B cell (primary cell): ENCODE results near the gene ZCCHC24. TPM values are rescaled to one million over a fixed set of nuclear protein-coding genes. Genes with fewer than 3 reads are reported as not detected.

Source experiments
- ATAC-seq: fragments of 200-7000 bp; cut with Tn5 transposase; one replicate; pipeline ENCODE4 v1.10.0; 2021; ENCODE audit warnings: low read depth, mild to moderate bottlenecking, moderate number of reproducible peaks, moderate library complexity
- CTCF ChIA-PET: fragments of 350-600 bp; sonication (Branson Sonifier 250); formaldehyde crosslinking; loops from one replicate; lab custom pipeline; 2021; ENCODE audit warnings: antibody characterized with exemption, inconsistent platforms; lab: Charles Lee
- POLR2A ChIA-PET: fragments of 350-600 bp; sonication (Branson Sonifier 250); formaldehyde crosslinking; loops from one replicate; lab custom pipeline; 2021; ENCODE audit warnings: antibody characterized with exemption; lab: Charles Lee
- DNase-seq: peaks from one replicate; pipeline ENCODE4 v3.0.0; 2013
- H2AFZ ChIP-seq: 2 replicates; pipeline ENCODE4 v1.6.1; 2012; ENCODE audit warnings: mild to moderate bottlenecking, low read depth, low read length; ENCODE audit not compliant: insufficient read depth, poor library complexity, severe bottlenecking
- H3K27ac ChIP-seq, 2 donors: 1 replicate in 1 of 2; 2 replicates in 1 of 2; pipeline ENCODE4 v1.5.1; 2012 to 2013; ENCODE audit warnings: low read length in 2 of 2, mild to moderate bottlenecking in 2 of 2, moderate library complexity in 1 of 2
- H3K27me3 ChIP-seq, 4 experiments: fragments of 200-600 bp in 1 of 4; sonication (generic) in 1 of 4; replicated peaks in 1 of 4; 1 replicate in 2 of 4; 2 replicates in 2 of 4; pipeline versions ENCODE4 v1.6.1 to v1.7.0; 2013 to 2016; ENCODE audit warnings: low read length in 3 of 4, mild to moderate bottlenecking in 2 of 4, mixed read lengths in 1 of 4, moderate library complexity in 1 of 4; ENCODE audit not compliant: insufficient read depth in 4 of 4, control insufficient read depth in 3 of 4; ENCODE audit errors: control extremely low read depth in 1 of 4
- H3K36me3 ChIP-seq, 2 experiments: replicated peaks in 1 of 2; 1 replicate in 1 of 2; 2 replicates in 1 of 2; pipeline versions ENCODE4 v1.6.1 to v1.7.1; 2013; ENCODE audit warnings: low read length in 1 of 2; ENCODE audit not compliant: insufficient read depth in 2 of 2, control insufficient read depth in 1 of 2; ENCODE audit errors: control extremely low read depth in 1 of 2, extremely low read depth in 1 of 2
- H3K4me1 ChIP-seq, 2 donors: fragments of 200-600 bp in 1 of 2; sonication (generic) in 1 of 2; 1 replicate in 1 of 2; 2 replicates in 1 of 2; pipeline versions ENCODE4 v1.5.1 to v1.6.1; 2013 to 2017; ENCODE audit warnings: low read length in 2 of 2; ENCODE audit not compliant: control insufficient read depth in 2 of 2, insufficient read depth in 2 of 2
- H3K4me2 ChIP-seq: replicated peaks from 2 replicates; pipeline ENCODE3; 2012; ENCODE audit warnings: mild to moderate bottlenecking, low read depth, low read length; ENCODE audit not compliant: poor library complexity, severe bottlenecking
- H3K4me3 ChIP-seq, 5 experiments: fragments of 200-600 bp in 1 of 5; sonication (generic) in 1 of 5; 1 replicate in 3 of 5; 2 replicates in 2 of 5; pipeline versions ENCODE4 v1.5.1 to v1.7.0; 2011 to 2016; ENCODE audit warnings: low read length in 4 of 5, mild to moderate bottlenecking in 4 of 5, low read depth in 2 of 5, control low read depth in 1 of 5, moderate library complexity in 1 of 5; ENCODE audit not compliant: insufficient read depth in 1 of 5; ENCODE audit errors: control extremely low read depth in 1 of 5, extremely low read depth in 1 of 5
- H3K79me2 ChIP-seq: fragments of 200-600 bp; sonication (generic); one replicate; pipeline ENCODE4 v1.6.0; 2016; ENCODE audit warnings: low read length; ENCODE audit not compliant: control insufficient read depth, insufficient read depth
- H3K9ac ChIP-seq: fragments of 200-600 bp; sonication (generic); 2 replicates; pipeline ENCODE4 v1.6.1; 2017; ENCODE audit warnings: mild to moderate bottlenecking, low read length, moderate library complexity
- H3K9me3 ChIP-seq, 3 donors: one replicate each; pipeline versions ENCODE4 v1.6.1 to v1.7.1; 2013; ENCODE audit warnings: low read length in 2 of 3; ENCODE audit not compliant: control insufficient read depth in 2 of 3, insufficient read depth in 1 of 3; ENCODE audit errors: control extremely low read depth in 1 of 3
- H4K20me1 ChIP-seq: 2 replicates; pipeline ENCODE4 v1.6.0; 2012; ENCODE audit warnings: mild to moderate bottlenecking, low read length; ENCODE audit not compliant: insufficient read depth, control insufficient read depth, poor library complexity, severe bottlenecking
- H3K27ac Mint-ChIP-seq: one replicate; pipeline ENCODE4 v1.8.0; 2021; ENCODE audit warnings: mixed read lengths
- H3K27me3 Mint-ChIP-seq: one replicate; pipeline ENCODE4 v1.8.0; 2021; ENCODE audit warnings: mixed read lengths
- H3K4me1 Mint-ChIP-seq: one replicate; pipeline ENCODE4 v1.8.0; 2021; ENCODE audit warnings: mixed read lengths
- H3K4me3 Mint-ChIP-seq: one replicate; pipeline ENCODE4 v1.8.0; 2021; ENCODE audit warnings: mixed read lengths
- H3K9me3 Mint-ChIP-seq: one replicate; pipeline ENCODE4 v1.8.0; 2022; ENCODE audit warnings: mixed read lengths; ENCODE audit not compliant: insufficient read depth
- EZH2 ChIP-seq: IDR thresholded peaks from 2 replicates; pipeline ENCODE4 v1.6.1; 2012; ENCODE audit warnings: borderline replicate concordance, low read depth, mild to moderate bottlenecking, moderate library complexity, low read length; ENCODE audit not compliant: insufficient read depth, poor library complexity, severe bottlenecking
- WGBS: methylation state at CpG from one replicate; pipeline ENCODE4 v1.1.5; 2013; ENCODE audit warnings: missing lambda C conversion rate; ENCODE audit not compliant: insufficient coverage; 5-methylcytosine and 5-hydroxymethylcytosine counted together
- intact Hi-C: fragments of 100-400 bp; cut with micrococcal nuclease; formaldehyde crosslinking; loops from one replicate; pipeline ENCODE4 v1.10.0; 2022
- polyA plus RNA-seq: library from polyadenylated mRNA; depleted of rRNA; stranded (reverse); fragments of >200 nt; gene quantifications from 2 replicates; pipeline ENCODE4 v1.2.3, GENCODE V29; 2012
- total RNA-seq, 2 donors: library from RNA; stranded (reverse); fragments of 120-200 nt in 1 of 2; gene quantifications; 1 replicate in 1 of 2; 2 replicates in 1 of 2; pipeline versions ENCODE4 v1.2.3 to v1.2.4, GENCODE V29; 2013 to 2022
- TF ChIP-seq, protein P1 (sequence below): fragments of 200-600 bp; IDR thresholded peaks from one replicate; pipeline ENCODE4 v1.8.0; 2022; ENCODE audit warnings: antibody characterized with exemption, mild to moderate bottlenecking

ZCCHC24 gene
- total and polyA plus RNA-seq, 2 donors (not counting 1 experiment from before 2014, with no cell fraction given): 0.34 to 2.3 TPM

DNA sequence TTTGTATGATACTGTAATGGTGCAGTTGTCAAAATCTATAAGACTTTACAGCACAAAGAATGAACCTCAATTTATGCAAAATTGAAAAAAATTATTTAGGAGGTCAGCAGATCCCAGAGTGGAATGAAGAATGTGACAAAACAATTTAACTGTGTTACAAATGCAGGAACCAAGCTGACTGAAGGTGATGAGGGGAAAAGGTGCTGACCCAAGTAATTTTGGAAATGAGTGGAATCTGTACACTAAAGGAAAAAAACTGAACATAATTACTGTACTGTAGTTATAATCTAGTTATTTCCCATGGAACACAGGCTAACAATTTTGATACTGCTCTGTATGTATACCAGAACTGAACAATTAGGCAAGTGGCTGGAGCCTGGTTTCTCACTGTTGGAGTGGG is 31.2 kb upstream of the ZCCHC24 start:
- no peak overlapping the region for H3K27ac Mint-ChIP-seq
- H3K27me3 Mint-ChIP-seq: peaks cover 45% of the 10 kb centered on the region
- ChIA-PET POLR2A (no interaction called here), CTCF (interaction anchor here (0.7 to 1.7 kb wide), 5 partner anchors 9 to 1174 kb away, joined by 3 to 5 read pairs (median 3); no protein-coding TSS in a partner anchor)
- no peak overlapping the region for H3K4me3 Mint-ChIP-seq
- H3K9ac ChIP-seq: no peak overlapping the region
- H3K36me3 ChIP-seq: no peaks in the 10 kb centered on the region
- intact Hi-C loops: no loop called here
- H3K4me3 ChIP-seq: no peak overlapping the region
- TF ChIP-seq, protein P1, sequence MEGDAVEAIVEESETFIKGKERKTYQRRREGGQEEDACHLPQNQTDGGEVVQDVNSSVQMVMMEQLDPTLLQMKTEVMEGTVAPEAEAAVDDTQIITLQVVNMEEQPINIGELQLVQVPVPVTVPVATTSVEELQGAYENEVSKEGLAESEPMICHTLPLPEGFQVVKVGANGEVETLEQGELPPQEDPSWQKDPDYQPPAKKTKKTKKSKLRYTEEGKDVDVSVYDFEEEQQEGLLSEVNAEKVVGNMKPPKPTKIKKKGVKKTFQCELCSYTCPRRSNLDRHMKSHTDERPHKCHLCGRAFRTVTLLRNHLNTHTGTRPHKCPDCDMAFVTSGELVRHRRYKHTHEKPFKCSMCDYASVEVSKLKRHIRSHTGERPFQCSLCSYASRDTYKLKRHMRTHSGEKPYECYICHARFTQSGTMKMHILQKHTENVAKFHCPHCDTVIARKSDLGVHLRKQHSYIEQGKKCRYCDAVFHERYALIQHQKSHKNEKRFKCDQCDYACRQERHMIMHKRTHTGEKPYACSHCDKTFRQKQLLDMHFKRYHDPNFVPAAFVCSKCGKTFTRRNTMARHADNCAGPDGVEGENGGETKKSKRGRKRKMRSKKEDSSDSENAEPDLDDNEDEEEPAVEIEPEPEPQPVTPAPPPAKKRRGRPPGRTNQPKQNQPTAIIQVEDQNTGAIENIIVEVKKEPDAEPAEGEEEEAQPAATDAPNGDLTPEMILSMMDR: no peak
- no peak for TF ChIP-seq EZH2
- no peaks in the 10 kb centered on the region for H3K79me2 ChIP-seq
- DNase-seq: no peak
- H3K27ac ChIP-seq: no peak overlapping the region
- H3K4me1 Mint-ChIP-seq: no peaks in the 10 kb centered on the region
- H4K20me1 ChIP-seq: no peaks in the 10 kb centered on the region
- peaks cover 0 to 2% (median 0%) of the 10 kb centered on the region in 3 donors for H3K9me3 ChIP-seq
- no peaks in the 10 kb centered on the region for H3K9me3 Mint-ChIP-seq
- peaks cover 0 to 6% (median 1%) of the 10 kb centered on the region in 4 experiments for H3K27me3 ChIP-seq
- H3K4me1 ChIP-seq: no peaks in the 10 kb centered on the region
- H3K4me2 ChIP-seq: no peak overlapping the region
- H2AFZ ChIP-seq: no peak overlapping the region
- no peak for ATAC-seq

DNA sequence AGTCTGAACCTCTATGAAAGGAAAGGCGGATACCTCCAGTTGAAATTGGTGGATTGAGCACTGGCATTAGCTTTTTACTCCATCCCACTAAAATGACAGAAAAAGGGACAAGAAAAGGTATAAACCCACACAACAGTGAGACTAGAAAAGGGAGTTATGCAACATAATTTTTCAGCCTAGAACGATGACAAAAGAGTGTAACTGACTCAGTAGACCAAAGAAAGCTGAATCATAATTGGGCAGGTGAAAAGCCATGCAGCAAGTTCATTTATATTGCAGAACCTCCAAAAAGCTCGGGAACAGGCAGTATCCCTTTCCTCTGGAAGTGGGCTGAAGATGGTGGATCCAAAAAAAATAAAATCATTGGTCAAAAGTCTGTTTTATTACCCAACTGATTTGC is 30.5 kb upstream of the ZCCHC24 start:
- H3K4me1 Mint-ChIP-seq: no peaks in the 10 kb centered on the region
- TF ChIP-seq EZH2: no peak
- TF ChIP-seq, protein P1: no peak
- DNase-seq: no peak
- ChIA-PET CTCF (interaction anchor here (0.9 to 1.0 kb wide), 2 partner anchors 12 to 101 kb away, joined by 3 to 4 read pairs; no protein-coding TSS in a partner anchor), POLR2A (no interaction called here)
- H3K9me3 Mint-ChIP-seq: no peaks in the 10 kb centered on the region
- H3K36me3 ChIP-seq: no peaks in the 10 kb centered on the region
- no peak overlapping the region for H3K9ac ChIP-seq
- no peak overlapping the region for H3K27ac Mint-ChIP-seq
- no peak overlapping the region for H2AFZ ChIP-seq
- H3K27me3 Mint-ChIP-seq: peaks cover 42% of the 10 kb centered on the region
- H4K20me1 ChIP-seq: no peaks in the 10 kb centered on the region
- H3K27me3 ChIP-seq: peaks cover 0 to 6% (median 3%) of the 10 kb centered on the region in 4 experiments
- no peaks in the 10 kb centered on the region for H3K79me2 ChIP-seq
- intact Hi-C loops: no loop called here
- no peaks in the 10 kb centered on the region for H3K9me3 ChIP-seq
- H3K4me1 ChIP-seq: no peaks in the 10 kb centered on the region
- no peak overlapping the region for H3K27ac ChIP-seq
- ATAC-seq: no peak
- no peak overlapping the region for H3K4me3 ChIP-seq
- H3K4me2 ChIP-seq: no peak overlapping the region
- H3K4me3 Mint-ChIP-seq: no peak overlapping the region
- 61% methylated on average over 2 of the region's 3 CpGs for WGBS
